Amniotic stem cell (primary cell): ENCODE results near the gene ITIH5.
"Not testable (repeated sequence)": the region's sequence is repeated elsewhere in the genome, so short reads cannot be mapped to it uniquely, and the experiment has no call there.

Experiments
- DNase-seq: peaks from one replicate; lab custom pipeline; 2025; lab: John Stamatoyannopoulos, UW

ITIH5 gene

GRCh38 chr10:7666253-7667023 lies at the start of gene ITIH5:
Gene ITIH5, minus strand, starts transcription at chr10:7666966. Its CDS starts 74 bp downstream, at chr10:7666892.
- no peak for DNase-seq

DNA sequence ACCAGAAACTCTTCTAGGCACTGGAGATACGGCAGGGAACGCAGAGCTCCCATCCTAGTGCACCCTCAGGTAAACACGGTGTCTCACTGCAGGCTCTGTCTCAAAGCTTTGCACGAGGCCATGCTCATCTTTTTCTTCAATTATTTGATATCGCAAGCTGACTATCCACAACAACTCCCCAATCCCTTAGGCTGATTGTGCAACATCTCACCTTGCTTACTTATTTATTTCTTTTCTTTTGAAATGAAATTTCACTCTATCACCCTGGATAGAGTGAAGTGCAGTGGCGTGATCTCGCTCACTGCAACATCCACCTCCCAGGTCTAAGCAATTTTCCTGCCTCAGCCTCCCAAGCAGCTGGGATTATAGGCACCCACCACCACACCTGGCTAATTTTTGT lies 48.7 kb upstream of the ITIH5 start:
- no peak for DNase-seq

- not testable (repeated sequence) for DNase-seq
Observed at GRCh38 chr10:7711075-7711474, 44.3 kb upstream of the ITIH5 start.

DNA sequence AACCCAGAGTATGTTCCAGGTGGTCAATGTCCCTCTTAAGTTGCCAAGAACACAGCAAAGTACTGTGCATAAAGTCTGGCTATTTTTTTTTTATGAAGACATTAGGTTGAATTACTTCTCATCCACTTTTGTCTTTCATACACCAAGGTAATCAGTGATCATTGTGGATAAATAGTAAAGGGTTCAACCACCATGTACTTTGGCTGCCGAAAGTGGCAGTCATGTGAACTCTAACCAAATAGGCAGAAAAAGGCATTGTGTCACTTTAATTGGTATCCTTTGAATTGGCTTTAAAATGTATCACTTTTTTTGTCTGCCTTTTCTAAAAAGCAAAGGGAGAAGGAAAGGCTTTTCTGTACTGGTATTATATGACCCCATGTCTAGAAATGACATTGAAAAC lies 43.7 kb upstream of the ITIH5 start:
- no peak for DNase-seq

- DNase-seq, result no peak
Observed at GRCh38 chr10:7708832-7709231, 42.1 kb upstream of the ITIH5 start.

- no peak for DNase-seq
Observed at GRCh38 chr10:7707858-7708622, 41.3 kb upstream of the ITIH5 start.

DNA sequence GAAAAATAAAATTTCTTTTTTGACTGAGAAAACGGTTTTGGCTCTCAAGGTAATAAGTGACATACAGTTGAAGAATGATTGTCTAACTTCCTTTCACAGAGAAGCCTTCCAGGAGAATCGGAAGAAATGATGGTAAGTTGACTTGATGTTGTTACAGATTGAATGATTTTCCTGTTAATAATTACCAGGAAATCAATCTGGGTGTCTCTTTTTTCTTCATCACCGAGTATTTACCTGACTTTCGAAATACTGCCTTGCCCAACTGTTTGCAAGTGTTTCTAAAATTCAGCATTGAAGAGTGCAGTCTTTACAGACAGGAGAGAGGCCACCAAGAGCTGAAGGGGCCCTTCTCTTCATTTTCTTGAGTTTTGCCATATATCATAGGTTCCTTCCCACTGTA lies 40.3 kb upstream of the ITIH5 start:
- no peak for DNase-seq

DNA sequence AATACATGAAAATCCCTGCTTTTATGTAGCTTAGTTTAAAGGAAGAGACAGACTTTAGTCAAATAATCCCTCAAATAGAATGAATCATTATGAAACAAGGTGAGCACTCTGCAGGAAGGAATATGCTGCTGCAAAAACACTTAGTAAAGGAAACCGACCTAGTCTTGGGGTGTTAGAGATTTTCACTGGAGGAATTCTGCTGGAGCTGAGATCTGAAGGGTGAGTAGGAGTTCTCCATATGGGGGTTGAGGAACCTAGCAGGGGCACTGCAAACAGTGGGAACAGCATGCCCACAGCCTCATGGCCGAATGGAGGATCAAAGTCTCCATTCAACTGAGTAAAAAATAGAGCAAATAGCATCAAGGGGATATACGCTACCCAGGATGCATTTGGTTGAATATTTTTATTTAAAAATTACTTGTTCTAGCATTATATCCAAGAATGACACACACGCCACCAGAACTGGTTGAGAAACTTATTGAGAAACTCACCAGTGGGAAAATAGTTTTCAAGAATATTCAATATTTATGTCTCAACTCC lies 39.8 kb upstream of the ITIH5 start:
- DNase-seq, result no peak

GRCh38 chr10:7705341-7705740 lies 38.6 kb upstream of the ITIH5 start:
- DNase-seq, result no peak

- no peak for DNase-seq
Observed at GRCh38 chr10:7704071-7705016, 37.6 kb upstream of the ITIH5 start.

- DNase-seq, result no peak
Observed at GRCh38 chr10:7703140-7703539, 36.4 kb upstream of the ITIH5 start, which contains the start of gene ITIH2. Gene ITIH2, plus strand, starts transcription at chr10:7703316. Its CDS starts 119 bp downstream, at chr10:7703435.

- DNase-seq, result no peak
Observed at GRCh38 chr10:7702288-7702812, 35.6 kb upstream of the ITIH5 start.

DNA sequence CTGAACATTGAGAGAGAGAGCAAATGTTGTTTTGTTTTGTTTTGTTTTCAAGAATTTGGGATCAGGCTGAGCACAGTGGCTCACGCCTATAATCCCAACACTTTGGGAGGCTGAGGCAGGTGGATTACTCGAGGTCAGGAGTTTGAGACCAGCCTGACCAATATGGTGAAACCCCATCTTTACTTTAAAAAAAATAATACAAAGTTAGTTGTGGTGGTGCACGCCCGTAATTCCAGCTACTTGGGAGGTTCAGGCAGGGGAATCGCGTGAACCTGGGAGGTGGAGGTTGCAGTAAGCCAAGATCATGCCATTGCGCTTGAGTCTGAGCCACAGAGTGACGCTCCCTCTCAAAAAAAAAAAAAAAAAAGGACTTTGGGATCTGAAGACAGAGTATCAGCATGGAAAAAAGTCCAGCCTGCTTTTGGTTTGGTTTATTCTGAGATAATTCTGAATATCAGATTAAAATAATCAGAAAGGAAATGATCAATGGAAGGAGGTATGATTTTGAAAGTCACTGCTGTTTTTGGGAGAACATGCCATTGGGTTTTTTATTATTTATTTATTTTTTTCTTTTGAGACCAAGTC lies 34.5 kb upstream of the ITIH5 start:
- no peak for DNase-seq

- DNase-seq, result no peak
Observed at GRCh38 chr10:7700577-7701125, 33.9 kb upstream of the ITIH5 start.

- no peak for DNase-seq
Observed at GRCh38 chr10:7697426-7697825, 30.7 kb upstream of the ITIH5 start.

DNA sequence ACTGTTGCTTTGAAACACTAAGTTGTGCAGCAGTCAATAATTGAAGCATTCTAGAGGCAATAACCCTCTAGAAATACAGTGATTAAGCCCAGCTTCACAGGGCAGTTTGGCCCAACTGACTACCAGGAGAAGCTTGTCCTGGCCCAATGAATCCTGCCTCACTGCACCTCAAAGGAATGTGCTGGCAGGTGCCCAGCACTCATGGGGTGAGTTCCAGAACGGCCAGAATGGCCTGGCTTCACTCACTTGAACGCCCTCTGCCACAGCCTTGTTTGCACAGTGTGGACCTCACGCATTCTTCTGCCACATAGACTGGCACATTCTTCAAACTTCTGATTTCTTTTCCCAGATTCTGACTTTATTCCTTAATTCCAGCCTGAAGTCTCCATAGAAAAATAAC lies 29.8 kb upstream of the ITIH5 start:
- DNase-seq, result no peak

DNA sequence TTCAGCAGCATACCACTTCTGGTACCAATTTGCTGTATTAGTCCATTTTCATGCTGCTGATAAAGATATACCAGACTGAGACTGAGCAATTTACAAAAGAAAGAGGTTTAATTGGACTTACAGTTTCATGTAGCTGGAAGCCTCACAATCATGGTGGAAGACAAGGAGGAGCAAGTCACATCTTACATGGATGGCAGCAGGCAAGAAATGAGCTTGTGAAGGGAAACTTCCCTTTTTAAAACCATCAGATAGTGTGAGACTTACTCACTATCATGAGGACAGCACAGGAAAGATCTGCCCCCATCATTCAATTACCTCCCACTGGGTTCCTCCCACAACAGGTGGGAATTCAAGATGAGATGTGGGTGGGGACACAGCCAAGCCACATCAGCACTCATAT lies 26.4 kb upstream of the ITIH5 start:
- not testable (repeated sequence) for DNase-seq

DNA sequence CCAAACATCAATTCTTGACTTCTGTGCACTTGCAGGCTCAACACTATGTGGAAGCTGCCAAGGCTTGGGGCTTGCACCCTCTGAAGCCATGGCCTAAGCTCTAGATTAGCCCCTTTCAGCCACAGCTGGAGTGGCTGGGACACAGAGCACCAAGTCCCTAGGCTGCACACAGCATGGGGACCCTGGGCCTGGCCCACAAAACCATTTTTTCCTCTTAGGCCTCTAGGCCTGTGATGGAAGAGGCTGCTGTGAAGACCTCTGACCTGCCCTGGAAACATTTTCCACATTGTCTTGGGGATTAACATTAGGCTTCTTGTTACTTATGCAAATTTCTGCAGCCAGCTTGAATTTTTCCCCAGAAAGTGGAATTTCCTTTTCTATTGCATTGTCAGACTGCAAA lies 25.6 kb upstream of the ITIH5 start:
- DNase-seq, result not testable (repeated sequence)

DNA sequence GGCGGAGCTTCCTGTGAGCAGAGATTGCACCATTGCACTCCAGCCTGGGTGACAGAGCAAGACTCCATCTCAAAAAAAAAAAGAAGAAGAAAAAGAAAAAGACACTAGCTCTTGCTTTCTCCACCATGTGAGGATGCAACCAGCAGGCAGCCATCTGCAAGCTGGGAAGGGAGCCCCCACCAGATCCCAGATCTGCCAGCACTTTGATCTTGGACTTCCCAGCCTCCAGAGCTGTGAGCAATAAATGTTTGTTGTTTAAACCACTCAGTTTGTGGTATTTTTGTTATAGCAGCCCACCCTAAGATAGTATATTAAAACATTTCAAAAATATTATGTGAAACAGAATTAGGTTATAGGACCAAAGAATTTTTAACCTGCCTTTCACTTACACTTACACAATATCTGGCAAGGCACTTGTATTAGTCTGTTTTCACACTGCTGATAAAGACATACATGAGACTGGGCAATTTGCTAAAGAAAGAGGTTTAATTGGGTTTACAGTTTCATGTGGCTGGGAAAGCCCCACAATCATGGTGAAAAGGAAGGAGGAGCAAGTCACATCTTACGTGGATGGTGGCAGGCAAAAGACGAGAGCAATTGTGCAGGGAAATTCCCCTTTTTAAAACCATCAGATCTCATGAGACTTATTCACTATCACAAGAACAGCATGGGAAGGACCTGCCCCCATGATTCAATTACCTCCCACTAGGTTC lies 24.3 kb upstream of the ITIH5 start:
- not testable (repeated sequence) for DNase-seq

DNA sequence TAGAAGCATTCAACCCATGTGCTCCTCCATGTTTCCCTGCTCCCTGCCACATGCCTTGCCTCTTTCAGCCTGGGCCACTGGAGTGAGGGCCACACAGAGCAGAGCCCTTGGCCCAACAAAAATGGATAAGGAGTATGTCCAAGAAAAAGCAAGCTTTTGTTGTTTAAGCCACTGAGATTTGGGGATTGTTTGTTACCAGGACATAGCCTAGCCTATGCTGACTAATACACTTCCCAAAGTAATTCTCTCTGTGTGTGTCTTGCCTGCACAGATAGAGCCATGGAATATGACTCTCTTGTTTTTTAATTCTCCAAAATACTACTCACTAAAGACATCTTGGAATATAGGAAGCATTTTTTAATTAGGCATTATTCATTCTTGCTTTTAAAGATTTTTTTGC lies 22.8 kb upstream of the ITIH5 start:
- no peak for DNase-seq
